Esophagus (tissue), 2 donors: Measurements from ENCODE around the gene POLDIP2. TPM values are rescaled to one million over a fixed set of nuclear protein-coding genes. Genes with fewer than 3 reads are reported as not detected.
"Not testable (repeated sequence)": the region's sequence is repeated elsewhere in the genome, so short reads cannot be mapped to it uniquely, and the experiment has no call there.

ENCODE experiments used
- H3K27ac ChIP-seq, 2 donors: one replicate each; pipeline ENCODE4 v1.5.1; 2013; ENCODE audit warnings: low read depth in 2 of 2, mild to moderate bottlenecking in 2 of 2, inconsistent platforms in 1 of 2, low read length in 1 of 2, moderate library complexity in 1 of 2
- H3K27me3 ChIP-seq, 2 donors: one replicate each; pipeline ENCODE4 v1.6.1; 2013; ENCODE audit warnings: low read length in 2 of 2, control low read depth in 1 of 2, mild to moderate bottlenecking in 1 of 2; ENCODE audit not compliant: insufficient read depth in 2 of 2, control insufficient read depth in 1 of 2
- H3K36me3 ChIP-seq, 2 donors: one replicate each; pipeline ENCODE4 v1.6.1; 2013; ENCODE audit warnings: low read length in 1 of 2; ENCODE audit not compliant: control insufficient read depth in 2 of 2, insufficient read depth in 2 of 2
- H3K4me1 ChIP-seq, 2 donors: one replicate each; pipeline ENCODE4 v1.6.1; 2013; ENCODE audit warnings: low read length in 1 of 2; ENCODE audit not compliant: control insufficient read depth in 2 of 2, insufficient read depth in 2 of 2
- H3K4me3 ChIP-seq, 2 donors: one replicate each; pipeline ENCODE4 v1.5.1; 2013; ENCODE audit warnings: low read length in 2 of 2, mild to moderate bottlenecking in 2 of 2, low read depth in 1 of 2, moderate library complexity in 1 of 2
- H3K9me3 ChIP-seq, 2 donors: one replicate each; pipeline ENCODE4 v1.6.1; 2013; ENCODE audit warnings: mild to moderate bottlenecking in 2 of 2, low read depth in 1 of 2, low read length in 1 of 2, moderate library complexity in 1 of 2; ENCODE audit not compliant: control insufficient read depth in 2 of 2, insufficient read depth in 1 of 2
- WGBS, 2 donors: extraction: QIAGEN DNeasy Blood & Tissue Kit; methylation state at CpG; one replicate each; pipeline ENCODE4 v1.1.7; 2013; 5-methylcytosine and 5-hydroxymethylcytosine counted together
- polyA plus RNA-seq, 2 donors: library from polyadenylated mRNA; stranded (reverse); fragments of 200-250 nt; gene quantifications; one replicate each; pipeline ENCODE4 v1.2.3, GENCODE V29; 2013
- donor health status: healthy with polysubstance abuse.
- donor health status: Bipolar disorder and iron deficiency.

POLDIP2 gene
- polyA plus RNA-seq, 2 donors, result 29.8 to 69.3 TPM

GRCh38 chr17:28341516-28341915 is 15.8 kb downstream of the POLDIP2 start:
- H3K27me3 ChIP-seq, result no peaks in the 10 kb centered on the region
- peaks cover 0 to 10% of the 10 kb centered on the region in 2 donors for H3K4me1 ChIP-seq
- no peak overlapping the region for H3K4me3 ChIP-seq
- H3K9me3 ChIP-seq, result no peaks in the 10 kb centered on the region
- H3K27ac ChIP-seq, result no peak overlapping the region
- WGBS, 2 donors, result 90 to 94% methylated on average over 11 of the region's 11 CpGs
- peaks cover 31 to 46% of the 10 kb centered on the region in 2 donors for H3K36me3 ChIP-seq

- peaks cover 0 to 10% of the 10 kb centered on the region in 2 donors for H3K4me1 ChIP-seq
- no peak overlapping the region for H3K27ac ChIP-seq
- WGBS, 2 donors, result 80 to 84% methylated on average over 6 of the region's 6 CpGs
- no peak overlapping the region for H3K4me3 ChIP-seq
- no peaks in the 10 kb centered on the region for H3K9me3 ChIP-seq
- no peaks in the 10 kb centered on the region for H3K27me3 ChIP-seq
- peaks cover 31 to 44% of the 10 kb centered on the region in 2 donors for H3K36me3 ChIP-seq
These were observed 17.0 kb downstream of the POLDIP2 start for GRCh38 chr17:28340374-28340773.

- 83 to 84% methylated on average over 15 of the region's 15 CpGs for WGBS, 2 donors
- Histone ChIP-seq H3K4me3 (no peak overlapping the region), H3K36me3 (peaks cover 28 to 38% of the 10 kb centered on the region in 2 donors), H3K27me3 (no peaks in the 10 kb centered on the region), H3K9me3 (no peaks in the 10 kb centered on the region), H3K27ac (peak overlapping the region; percentile 42 to 53), H3K4me1 (peaks cover 0 to 10% of the 10 kb centered on the region in 2 donors)
These were observed 17.9 kb downstream of the POLDIP2 start for GRCh38 chr17:28339431-28339830.

GRCh38 chr17:28338769-28339212 is 18.5 kb downstream of the POLDIP2 start:
- H3K4me1 ChIP-seq, H3K27me3 ChIP-seq, H3K9me3 ChIP-seq, H3K4me3 ChIP-seq: not testable (repeated sequence)
- Histone ChIP-seq H3K27ac (peak overlapping the region; percentile 25 to 69), H3K36me3 (peaks cover 27 to 33% of the 10 kb centered on the region in 2 donors)
- 51 to 82% methylated on average over 8 of the region's 8 CpGs for WGBS, 2 donors

GRCh38 chr17:28338056-28338768 is 19.1 kb downstream of the POLDIP2 start:
- Histone ChIP-seq H3K4me1 (peaks cover 0 to 5% of the 10 kb centered on the region in 2 donors), H3K36me3 (peaks cover 22 to 29% of the 10 kb centered on the region in 2 donors), H3K27me3 (no peaks in the 10 kb centered on the region), H3K27ac (peak overlapping the region; percentile 25 to 69), H3K4me3 (no peak overlapping the region), H3K9me3 (no peaks in the 10 kb centered on the region)
- WGBS, 2 donors, result 47 to 49% methylated on average over 5 of the region's 5 CpGs

- no peaks in the 10 kb centered on the region for H3K27me3 ChIP-seq
- peak overlapping the region; percentile 96 for H3K27ac ChIP-seq
These were observed 21.1 kb downstream of the POLDIP2 start for GRCh38 chr17:28335959-28336871.

GRCh38 chr17:28335201-28335958 is 21.9 kb downstream of the POLDIP2 start, which contains the start of the genes IFT20 and TNFAIP1:
TSS of gene IFT20 (minus strand) at chr17:28335472. CDS start at chr17:28331985, 3,487 bp downstream.
TSS of gene TNFAIP1 (plus strand) at chr17:28335761. CDS start at chr17:28339522, 3,761 bp downstream.
- H3K27me3 ChIP-seq, result no peaks in the 10 kb centered on the region
- H3K4me1 ChIP-seq, result peaks cover 0 to 5% of the 10 kb centered on the region in 2 donors
- peaks cover 4 to 16% of the 10 kb centered on the region in 2 donors for H3K36me3 ChIP-seq
- H3K27ac ChIP-seq, result peak within 1 kb of the TSS; percentile 96
- no peaks in the 10 kb centered on the region for H3K9me3 ChIP-seq
- H3K4me3 ChIP-seq, result peak within 1 kb of the TSS; percentile 83 to 87
- 1% methylated on average over 62 of the region's 62 CpGs for WGBS, 2 donors

More at GRCh38 chr17:28335959-28336871, 21.1 kb downstream of the POLDIP2 start:
- H3K4me3 ChIP-seq, result peak overlapping the region; percentile 83 to 87
- no peaks in the 10 kb centered on the region for H3K9me3 ChIP-seq
- H3K4me1 ChIP-seq, result peaks cover 0 to 5% of the 10 kb centered on the region in 2 donors
- H3K36me3 ChIP-seq, result peaks cover 8 to 19% of the 10 kb centered on the region in 2 donors
- 4% methylated on average over 26 to 29 of the region's 29 CpGs for WGBS, 2 donors

GRCh38 chr17:28334666-28335200 is 22.6 kb downstream of the POLDIP2 start:
- H3K27ac ChIP-seq, result peak overlapping the region; percentile 82 to 92
- no peaks in the 10 kb centered on the region for H3K9me3 ChIP-seq
- peaks cover 0 to 11% of the 10 kb centered on the region in 2 donors for H3K36me3 ChIP-seq
- peak overlapping the region; percentile 83 to 87 for H3K4me3 ChIP-seq
- WGBS, 2 donors, result 7 to 9% methylated on average over 18 of the region's 18 CpGs
- peaks cover 0 to 5% of the 10 kb centered on the region in 2 donors for H3K4me1 ChIP-seq
- H3K27me3 ChIP-seq, result no peaks in the 10 kb centered on the region
